ENCODE data around the gene FUT6.

The FUT6 gene

DNA sequence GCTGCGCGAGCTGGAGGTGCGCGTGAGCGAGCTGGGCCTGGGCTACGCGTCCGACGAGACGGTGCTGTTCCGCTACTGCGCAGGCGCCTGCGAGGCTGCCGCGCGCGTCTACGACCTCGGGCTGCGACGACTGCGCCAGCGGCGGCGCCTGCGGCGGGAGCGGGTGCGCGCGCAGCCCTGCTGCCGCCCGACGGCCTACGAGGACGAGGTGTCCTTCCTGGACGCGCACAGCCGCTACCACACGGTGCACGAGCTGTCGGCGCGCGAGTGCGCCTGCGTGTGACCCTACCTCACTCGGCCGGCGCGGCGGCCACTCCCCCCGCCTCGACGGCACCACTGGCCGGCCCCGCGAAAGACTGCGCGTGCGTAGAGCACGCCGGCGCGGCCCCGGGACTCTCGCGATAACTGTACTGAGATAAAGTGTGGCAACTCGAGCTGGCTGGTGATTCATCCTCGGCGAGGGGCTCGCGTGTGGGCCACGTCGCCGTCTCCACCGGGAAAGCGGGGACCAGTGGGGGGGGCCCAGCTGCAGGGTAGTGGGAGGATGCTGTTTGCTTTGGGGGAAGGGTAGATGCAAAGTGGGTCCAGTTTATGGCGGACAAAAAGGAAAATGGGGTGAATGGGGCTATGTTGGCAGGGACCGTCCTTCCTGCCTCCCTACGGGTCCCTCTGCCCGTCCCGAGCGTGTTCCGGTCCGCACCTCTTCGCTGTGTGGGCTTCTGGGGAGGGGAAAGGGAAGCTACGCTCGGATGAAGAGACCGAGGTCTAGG lies 11.4 kb downstream of the FUT6 start:
- DNase-seq: peak; percentile 96

DNA sequence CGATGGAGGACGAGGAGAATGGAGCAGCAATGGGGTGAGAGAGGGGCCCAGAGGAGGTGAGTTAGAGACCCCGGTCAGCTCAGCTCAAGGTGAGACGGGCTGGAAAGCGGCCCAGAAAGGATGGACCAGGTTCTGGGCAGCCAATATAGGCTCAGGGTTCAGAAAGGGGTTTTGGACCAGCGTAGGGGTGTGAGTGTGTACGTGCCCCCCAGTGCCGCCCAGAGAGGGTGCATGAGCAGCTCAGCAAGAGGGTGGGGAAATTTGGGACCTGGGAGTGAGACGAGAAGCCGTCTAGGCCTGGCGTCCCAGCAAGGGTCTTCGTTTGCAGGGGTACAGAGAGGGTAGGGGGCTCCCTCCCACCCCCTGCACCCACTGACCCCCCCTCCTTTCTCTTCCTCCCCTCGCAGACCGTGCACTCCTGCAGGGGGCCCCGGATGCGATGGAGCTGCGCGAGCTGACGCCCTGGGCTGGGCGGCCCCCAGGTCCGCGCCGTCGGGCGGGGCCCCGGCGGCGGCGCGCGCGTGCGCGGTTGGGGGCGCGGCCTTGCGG lies 12.1 kb downstream of the FUT6 start:
- peak; percentile 29 for DNase-seq

GRCh38 chr19:5826531-5827341 lies 12.8 kb downstream of the FUT6 start:
- DNase-seq: peak; percentile 44

GRCh38 chr19:5825178-5825577 lies 14.3 kb downstream of the FUT6 start:
- no peak for DNase-seq

DNA sequence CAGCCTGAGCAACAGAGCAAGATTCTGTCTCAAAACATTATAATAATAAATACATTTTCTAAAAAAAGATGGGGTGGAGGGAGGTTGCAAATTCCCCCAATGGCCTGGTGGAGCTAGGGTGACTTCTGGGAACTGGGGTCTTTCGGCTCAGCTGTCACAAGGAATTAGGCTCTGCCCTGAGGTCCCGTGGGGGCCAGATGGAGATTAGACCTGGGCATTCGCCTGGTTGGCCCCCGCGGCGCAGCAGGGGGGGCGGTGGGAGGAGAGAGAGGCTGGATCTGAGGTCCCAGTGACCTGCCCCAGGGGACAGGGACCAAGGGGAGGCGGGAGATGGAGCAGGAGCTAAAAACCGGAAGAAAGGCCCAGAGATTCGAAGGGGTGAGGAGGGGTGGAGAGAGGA lies 14.8 kb downstream of the FUT6 start:
- DNase-seq: no peak

DNA sequence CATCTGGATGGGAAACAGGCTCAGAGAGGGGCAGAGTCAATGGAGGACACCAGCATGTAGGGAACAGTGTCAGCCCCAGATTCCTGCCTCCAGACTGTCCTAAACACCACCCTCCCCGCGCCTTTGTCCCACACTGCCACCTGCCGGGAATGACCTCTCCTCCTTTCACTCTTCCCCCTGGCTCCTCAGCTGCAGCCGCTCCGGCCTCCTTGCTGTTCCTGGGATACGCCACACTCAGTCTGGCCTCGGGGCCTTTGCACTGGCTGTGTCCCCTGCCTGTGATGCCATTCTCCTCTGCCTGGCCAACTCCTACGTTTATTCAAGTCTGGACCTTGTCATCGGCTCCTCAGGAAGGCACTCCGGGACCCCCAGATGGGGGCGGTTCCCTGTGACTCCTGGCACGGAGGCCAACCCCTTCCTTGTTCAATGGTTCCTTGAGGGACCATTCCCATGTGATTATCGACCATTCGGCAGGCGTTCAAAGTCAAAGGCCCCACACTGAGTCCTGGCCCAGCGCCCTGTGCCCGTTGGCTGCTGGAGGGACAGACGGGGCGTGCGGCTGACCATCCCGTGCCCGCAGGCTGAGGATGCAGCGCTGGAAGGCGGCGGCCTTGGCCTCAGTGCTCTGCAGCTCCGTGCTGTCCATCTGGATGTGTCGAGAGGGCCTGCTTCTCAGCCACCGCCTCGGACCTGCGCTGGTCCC lies 15.8 kb downstream of the FUT6 start:
- no peak for DNase-seq

- no peak for DNase-seq
Observed at GRCh38 chr19:5822181-5822844, 17.2 kb downstream of the FUT6 start.

DNA sequence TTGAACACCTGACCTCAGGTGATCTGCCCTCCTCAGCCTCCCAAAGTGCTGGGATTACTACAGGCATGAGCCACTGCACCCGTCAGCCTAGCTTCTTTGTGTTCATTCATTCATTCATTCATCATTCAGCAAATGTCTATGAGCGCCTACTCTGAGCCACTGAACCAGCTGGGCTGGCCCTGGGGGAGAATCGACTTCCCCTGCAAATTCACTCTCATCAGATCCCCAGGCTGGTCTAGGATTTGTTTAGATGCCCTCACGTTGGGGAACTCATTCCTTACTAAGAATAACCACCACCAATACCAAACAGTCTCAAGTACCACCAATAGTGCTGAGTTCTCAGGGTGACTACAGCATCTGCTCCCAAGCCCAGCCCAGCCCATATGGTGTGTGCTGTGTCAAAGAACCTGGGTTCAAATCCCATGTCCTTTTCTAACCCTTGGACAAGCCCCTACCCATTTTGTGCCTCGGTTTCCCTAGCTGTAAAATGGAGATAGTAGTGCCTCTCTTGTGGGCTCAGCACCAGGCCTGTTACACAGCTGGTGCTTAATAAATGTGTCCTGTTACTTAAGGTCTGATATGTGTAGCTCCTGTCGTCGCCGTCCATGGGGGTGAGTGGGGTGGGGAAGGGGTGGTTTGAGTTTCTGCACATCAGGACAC lies 17.9 kb downstream of the FUT6 start:
- no peak for DNase-seq

DNA sequence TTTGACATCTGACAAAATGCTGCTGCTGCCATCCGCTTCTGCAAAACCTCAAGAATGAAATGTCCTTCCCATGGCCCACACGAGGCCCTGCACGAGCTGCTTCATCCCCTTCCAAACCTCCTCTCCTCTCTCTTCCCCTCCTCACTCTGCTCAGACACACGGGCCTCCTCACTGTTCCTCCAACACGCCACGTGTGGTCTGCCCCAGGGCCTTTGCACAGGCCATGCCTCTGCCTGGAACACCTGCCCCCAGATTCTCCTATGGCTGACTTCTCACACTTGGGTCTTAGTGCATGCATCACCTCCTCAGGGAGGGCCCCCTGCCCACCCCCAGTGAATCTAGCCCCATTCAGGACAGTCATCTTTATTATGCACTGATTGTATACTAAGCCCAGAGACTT lies 18.7 kb downstream of the FUT6 start:
- no peak for DNase-seq

- DNase-seq: no peak
Observed at GRCh38 chr19:5818594-5818993, 20.9 kb downstream of the FUT6 start.

- DNase-seq: no peak
Observed at GRCh38 chr19:5817218-5817617, 22.3 kb downstream of the FUT6 start.

DNA sequence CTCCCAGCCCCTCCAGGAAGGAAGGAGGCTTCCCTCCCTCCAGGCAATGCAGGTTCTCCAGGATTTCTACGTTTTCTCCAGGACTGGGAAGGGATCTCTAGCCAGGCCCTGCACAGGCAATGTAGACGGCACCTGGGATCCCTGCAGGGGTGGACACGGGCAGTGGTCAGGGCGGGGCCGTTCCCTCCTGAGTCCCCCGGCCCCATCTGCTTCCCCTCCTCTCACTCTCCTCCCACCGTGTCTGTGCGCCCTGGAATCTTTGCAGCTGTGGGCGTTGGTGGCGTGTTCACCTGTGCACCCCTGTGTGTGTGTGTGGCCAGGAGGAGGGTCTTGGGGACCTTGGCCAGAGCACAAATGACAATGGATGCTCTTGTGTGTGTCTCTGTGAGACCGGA lies 24.7 kb downstream of the FUT6 start:
- no peak for DNase-seq

DNA sequence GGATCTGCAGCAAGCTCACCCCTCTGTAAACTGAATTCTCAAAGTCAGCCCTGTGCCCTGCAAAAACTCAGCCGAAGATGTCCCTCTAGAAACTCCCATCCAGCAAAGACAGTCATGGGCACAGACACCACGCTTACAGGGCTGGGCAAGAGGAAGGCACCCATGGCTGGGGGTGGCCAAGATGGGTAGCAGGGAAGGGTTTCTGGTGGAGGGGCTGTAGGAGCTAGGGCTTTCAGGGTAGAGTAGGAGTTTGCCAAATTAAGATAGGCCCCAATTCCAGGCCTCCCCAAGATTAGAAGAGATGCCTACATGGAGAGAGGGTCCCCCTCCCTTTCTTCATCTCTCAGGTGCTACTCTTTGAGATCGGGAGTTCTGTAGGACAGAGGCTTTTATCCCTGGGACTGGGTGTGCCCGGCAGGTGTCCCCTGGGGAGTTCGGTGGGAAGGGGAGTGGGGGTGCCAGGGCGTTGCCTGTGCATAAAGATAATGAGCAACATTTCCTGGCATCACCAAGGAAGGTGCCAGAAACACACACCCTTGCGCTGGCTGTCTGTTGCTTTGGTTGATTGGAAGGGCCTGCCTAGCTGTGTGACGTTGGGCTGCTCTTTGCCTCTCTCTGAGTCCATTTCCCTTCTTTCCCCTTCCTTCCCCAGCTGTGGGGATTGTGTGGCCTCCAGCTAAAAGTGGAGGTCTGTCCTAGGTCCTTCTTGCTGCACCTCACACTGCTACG lies 25.2 kb downstream of the FUT6 start:
- DNase-seq: no peak

DNA sequence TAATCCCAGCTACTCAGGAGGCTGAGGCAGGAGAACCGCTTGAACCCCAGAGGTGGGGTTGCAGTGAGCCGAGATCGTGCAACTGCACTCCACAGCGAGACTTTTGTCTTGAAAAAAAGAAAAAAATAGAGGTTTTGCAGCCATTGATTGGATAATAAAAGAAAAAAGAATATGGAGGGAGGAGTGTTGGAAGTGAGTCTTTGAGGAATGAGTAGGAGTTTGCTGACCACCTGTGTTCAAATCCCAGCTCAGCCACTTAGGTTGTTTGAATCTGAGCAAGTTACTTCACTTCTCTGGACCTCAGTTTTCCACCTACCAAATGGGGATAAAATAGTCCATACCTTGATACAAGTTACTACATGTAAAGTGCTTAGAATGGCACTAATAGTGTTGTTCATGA lies 28.4 kb downstream of the FUT6 start:
- DNase-seq: no peak

GRCh38 chr19:5809469-5809868 lies 30.0 kb downstream of the FUT6 start:
- no peak for DNase-seq

GRCh38 chr19:5809053-5809452 lies 30.4 kb downstream of the FUT6 start:
- DNase-seq: no peak

GRCh38 chr19:5808120-5808816 lies 31.2 kb downstream of the FUT6 start:
- DNase-seq: no peak

DNA sequence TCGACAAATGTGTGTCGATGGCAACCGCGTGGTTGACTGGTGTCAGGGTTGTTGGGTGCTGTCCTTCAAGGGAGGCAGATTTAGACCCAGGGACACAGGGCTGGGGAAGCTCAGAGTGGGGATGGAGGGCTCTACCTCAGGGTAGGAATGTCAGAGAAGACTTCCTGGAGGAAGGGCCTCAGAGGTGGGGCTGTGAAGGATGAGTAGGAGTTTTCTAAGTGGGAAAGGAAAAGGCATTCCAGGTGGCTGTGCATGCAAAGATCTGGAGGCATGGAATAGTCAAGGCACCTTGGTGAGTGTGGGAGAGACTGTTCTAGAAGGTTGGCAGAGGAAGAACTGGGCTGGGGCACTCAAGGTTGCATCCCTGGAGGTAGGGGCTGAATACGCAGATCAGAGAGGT lies 32.6 kb downstream of the FUT6 start:
- no peak for DNase-seq

GRCh38 chr19:5806133-5806489 lies 33.4 kb downstream of the FUT6 start:
- DNase-seq: no peak

DNA sequence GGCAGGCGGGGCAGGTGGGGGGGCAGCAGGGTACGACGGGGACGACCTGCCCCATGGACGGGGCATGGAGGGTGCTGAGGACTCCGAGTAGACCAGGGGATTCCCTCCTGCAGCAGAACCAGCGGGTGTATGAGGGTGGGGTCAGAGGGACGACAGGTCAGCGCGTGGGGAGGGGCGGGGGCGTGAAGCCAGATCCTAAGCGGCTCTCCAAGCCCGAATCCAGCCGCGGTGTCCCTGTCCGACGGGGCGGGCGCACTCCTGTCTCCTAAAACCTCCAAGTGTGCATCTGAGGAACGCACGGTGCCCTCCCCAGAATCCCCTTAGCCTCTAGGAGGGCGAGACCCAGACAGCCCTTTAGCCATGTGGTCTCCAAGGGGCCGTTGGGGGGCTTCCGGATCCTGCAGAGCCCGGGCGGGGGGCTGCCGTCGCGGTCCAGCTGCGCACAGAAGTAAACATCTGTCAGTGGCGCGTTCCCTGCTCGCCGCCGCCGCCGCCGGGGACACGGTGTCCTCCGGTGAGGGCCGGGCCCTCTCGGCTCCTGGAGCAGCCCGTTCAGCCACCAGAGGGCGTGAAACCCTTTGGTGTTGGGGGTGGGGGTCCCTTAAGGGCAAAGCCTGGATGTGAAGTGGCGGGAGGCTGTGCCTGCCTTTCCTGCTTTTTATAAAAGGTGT lies 33.9 kb downstream of the FUT6 start:
- peak; percentile 79 for DNase-seq

All from stimulated activated CD8-positive, alpha-beta memory T cell treated with anti-CD3 and anti-CD28 coated beads, Interleukin-4, amount 100 ng/mL, for 48 hours (primary cell).